K562 (cell line): Measurements from ENCODE around the gene MYLK3. TPM values are rescaled to one million over a fixed set of nuclear protein-coding genes. Genes with fewer than 3 reads are reported as not detected.
A peak's percentile ranks its signal among the peaks of the same experiment; 100 is the strongest.

Source experiments
- ATAC-seq: fragments of 200-7000 bp; cut with Tn5 transposase; 3 replicates; pipeline ENCODE4 v1.9.1; 2020; ENCODE audit warnings: moderate library complexity
- BruUV-seq: library from RNA; stranded (reverse); fragments of 400-500 nt; replicated peaks from 2 replicates; lab custom pipeline; 2021; lab: Mats Ljungman, UMichigan
- CTCF ChIA-PET: fragments of 300-600 bp; formaldehyde crosslinking; extraction: SDS; loops from one replicate; lab custom pipeline; 2021; ENCODE audit warnings: low intra/inter-chr PET ratio; lab: Yijun Ruan, JAX
- POLR2A ChIA-PET: fragments of 300-600, 350-650 bp; sonication (Branson Sonifier 250); formaldehyde crosslinking; extraction: SDS; loops from one replicate; lab custom pipeline; 2021; ENCODE audit warnings: antibody characterized with exemption, inconsistent platforms; lab: Yijun Ruan, JAX
- DNase-seq, 4 experiments: peaks; one replicate each; pipeline versions ENCODE4 v3.0.0 to v3.0.0-alpha.2; 2011 to 2018; ENCODE audit warnings: low spot score in 3 of 4, mixed read lengths in 3 of 4; ENCODE audit errors: extremely low read depth in 1 of 4
- FAIRE-seq: peaks from 2 replicates; lab custom pipeline; 2011; peaks lifted over from hg19 to GRCh38; lab: Jason Lieb, UNC
- H2AFZ ChIP-seq: 2 replicates; pipeline ENCODE4 v1.6.0; 2011; ENCODE audit warnings: low read depth, low read length, control low read depth, inconsistent platforms
- H3K27ac ChIP-seq: fragments of 200-600 bp; 3 replicates; pipeline ENCODE4 v1.8.0; 2011; ENCODE audit warnings: low read depth, mild to moderate bottlenecking, control low read depth, inconsistent platforms, low read length, moderate library complexity, mixed read lengths; ENCODE audit errors: extremely low read depth
- H3K27me3 ChIP-seq, 2 experiments: fragments of 300-600 bp in 1 of 2; 2 replicates in 1 of 2; 3 replicates in 1 of 2; pipeline versions ENCODE4 v1.6.0 to v1.8.0; 2011; ENCODE audit warnings: inconsistent platforms in 2 of 2, low read length in 2 of 2, mild to moderate bottlenecking in 1 of 2, mixed read lengths in 1 of 2, moderate library complexity in 1 of 2; ENCODE audit not compliant: control insufficient read depth in 2 of 2, insufficient read depth in 2 of 2
- H3K36me3 ChIP-seq: fragments of 300-600 bp; 3 replicates; pipeline ENCODE4 v1.8.0; 2011; ENCODE audit warnings: mild to moderate bottlenecking, low read length, inconsistent platforms; ENCODE audit not compliant: control insufficient read depth, insufficient read depth
- H3K4me1 ChIP-seq, 2 experiments: fragments of 200-600 bp in 1 of 2; replicated peaks in 1 of 2; 2 replicates in 1 of 2; 3 replicates in 1 of 2; pipeline versions ENCODE4 v1.5.1 to v1.8.0; 2011; ENCODE audit warnings: inconsistent platforms in 2 of 2, low read length in 2 of 2, mild to moderate bottlenecking in 1 of 2, mixed read lengths in 1 of 2, moderate library complexity in 1 of 2; ENCODE audit not compliant: control insufficient read depth in 2 of 2, insufficient read depth in 2 of 2
- H3K4me2 ChIP-seq: 2 replicates; pipeline ENCODE4 v1.6.1; 2011; ENCODE audit warnings: low read length, control low read depth, inconsistent platforms, mixed read lengths; ENCODE audit not compliant: insufficient read depth
- H3K4me3 ChIP-seq: fragments of 200-600 bp; sonication (generic), shearing (Covaris generic); 2 replicates; pipeline ENCODE4 v1.5.1; 2016; ENCODE audit warnings: control low read depth, inconsistent platforms
- H3K79me2 ChIP-seq: fragments of 200-600 bp; 3 replicates; pipeline ENCODE4 v1.8.0; 2011; ENCODE audit warnings: low read length, inconsistent platforms; ENCODE audit not compliant: control insufficient read depth, insufficient read depth
- H3K9ac ChIP-seq, 2 experiments: 2 replicates each; pipeline versions ENCODE4 v1.6.0 to v1.6.1; 2011; ENCODE audit warnings: low read depth in 2 of 2, low read length in 2 of 2, control low read depth in 1 of 2, inconsistent platforms in 1 of 2, mild to moderate bottlenecking in 1 of 2, mixed read lengths in 1 of 2; ENCODE audit not compliant: insufficient read depth in 1 of 2
- H3K9me1 ChIP-seq: one replicate; pipeline ENCODE4 v1.6.0; 2011; ENCODE audit warnings: inconsistent platforms, mild to moderate bottlenecking, low read length, moderate library complexity; ENCODE audit not compliant: control insufficient read depth, insufficient read depth
- H3K9me3 ChIP-seq: replicated peaks from 2 replicates; pipeline ENCODE4 v1.5.1; 2011; ENCODE audit warnings: low read depth, low read length, inconsistent platforms; ENCODE audit not compliant: control insufficient read depth, insufficient read depth
- H4K20me1 ChIP-seq: replicated peaks from 2 replicates; pipeline ENCODE4 v1.6.1; 2011; ENCODE audit warnings: low read length, inconsistent platforms, mixed read lengths; ENCODE audit not compliant: control insufficient read depth, insufficient read depth
- CXXC5 ChIP-seq: fragments of 250-450 bp; sonication (Bioruptor Pico); IDR thresholded peaks from 2 replicates; pipeline ENCODE4 v1.8.0; 2022; ENCODE audit warnings: inconsistent platforms, mild to moderate bottlenecking, moderate library complexity
- HNRNPK ChIP-seq: fragments of 200-400 bp; formaldehyde crosslinking; IDR thresholded peaks from one replicate; pipeline ENCODE4 v1.6.1; 2018; ENCODE audit warnings: mild to moderate bottlenecking, low read depth, low read length; ENCODE audit not compliant: poor library complexity, severe bottlenecking
- NR2F6 ChIP-seq: fragments of 450-650 bp; formaldehyde crosslinking; IDR thresholded peaks from 2 replicates; pipeline ENCODE4 v1.4.0; 2020; ENCODE audit warnings: mild to moderate bottlenecking
- POLR3A ChIP-seq: IDR thresholded peaks from 2 replicates; pipeline ENCODE4 v1.6.1; 2011; ENCODE audit warnings: borderline replicate concordance, mild to moderate bottlenecking, moderate library complexity; ENCODE audit not compliant: insufficient read length, insufficient read depth; ENCODE audit errors: extremely low read depth
- SETDB1 ChIP-seq: IDR thresholded peaks from one replicate; pipeline ENCODE4 v1.6.1; 2012; ENCODE audit warnings: low read length, control low read depth, inconsistent platforms
- SMARCA5 ChIP-seq: fragments of 450-650 bp; IDR thresholded peaks from 2 replicates; pipeline ENCODE4 v1.6.1; 2016
- STAT5A ChIP-seq: IDR thresholded peaks from 2 replicates; pipeline ENCODE4 v1.6.1; 2012; ENCODE audit warnings: low read length, inconsistent platforms, borderline replicate concordance
- U2AF1 ChIP-seq: fragments of 200-400 bp; formaldehyde crosslinking; optimal IDR thresholded peaks from 2 replicates; pipeline ENCODE3; 2017; ENCODE audit warnings: mild to moderate bottlenecking, low read depth, low read length, moderate library complexity
- XRCC3 ChIP-seq: fragments of 450-650 bp; IDR thresholded peaks from 2 replicates; pipeline ENCODE4 v1.6.1; 2017; ENCODE audit warnings: mild to moderate bottlenecking, moderate library complexity
- ZNF140 ChIP-seq: fragments of 250-450 bp; sonication (Bioruptor Pico); IDR thresholded peaks from 2 replicates; pipeline ENCODE4 v1.8.0; 2021; ENCODE audit warnings: moderate library complexity, mild to moderate bottlenecking, inconsistent platforms
- ZNF511 ChIP-seq: sonication (generic); formaldehyde crosslinking; IDR thresholded peaks from 2 replicates; pipeline ENCODE4 v1.8.0; 2022; ENCODE audit warnings: mild to moderate bottlenecking, missing genetic modification reagents
- ZNF551 ChIP-seq: fragments of 250-450 bp; sonication (Bioruptor Pico); IDR thresholded peaks from 2 replicates; pipeline ENCODE4 v1.5.0; 2021; ENCODE audit warnings: mild to moderate bottlenecking, moderate library complexity
- WGBS: fragments of 100-300 bp; shearing (Covaris generic); methylation state at CpG from one replicate; pipeline ENCODE4 v1.1.6; 2016; ENCODE audit warnings: low coverage, mixed read lengths; ENCODE audit not compliant: insufficient coverage; ENCODE audit errors: missing lambda C conversion rate; 5-methylcytosine and 5-hydroxymethylcytosine counted together
- in situ Hi-C: fragments of 300-500 bp; cut with MboI; formaldehyde crosslinking; loops from 4 replicates; pipeline ENCODE4 v1.15.0; 2018; ENCODE audit warnings: inconsistent platforms, mixed read lengths
- intact Hi-C: fragments of 100-400 bp; cut with micrococcal nuclease; formaldehyde crosslinking; loops from 2 replicates; pipeline ENCODE4 v1.14.2; 2022
- polyA plus RNA-seq, 8 experiments: library from polyadenylated mRNA; depleted of rRNA in 4 of 8; stranded (reverse) in 5 of 8; unstranded in 3 of 8; fragments of >200 nt; fragmentation: Nextera tagmentation in 2 of 8; fragmentation: Illumina TruSeq in 1 of 8; extraction: Ambion mirVana in 2 of 8; extraction: Trizol in 1 of 8; gene quantifications; 2 replicates each; pipeline versions ENCODE4 v1.2.1 to v1.2.3, GENCODE V29; 2011 to 2014; ENCODE audit warnings: inconsistent platforms in 1 of 8, missing spikeins in 1 of 8
- total RNA-seq, 7 experiments: library from RNA; depleted of rRNA in 6 of 7; stranded (reverse); fragments of >200 nt in 6 of 7; fragmentation: Illumina TruSeq in 2 of 7; extraction: Trizol in 2 of 7; gene quantifications; 2 replicates each; pipeline versions ENCODE4 v1.2.1 to v1.2.3, GENCODE V29; 2011 to 2021; ENCODE audit warnings: low replicate concordance in 1 of 7
- TF ChIP-seq, protein P1 (sequence below): sonication (generic); formaldehyde crosslinking; IDR thresholded peaks from 2 replicates; pipeline ENCODE4 v1.8.0; 2022; ENCODE audit warnings: mild to moderate bottlenecking, missing genetic modification reagents

The MYLK3 gene
- total and polyA plus RNA-seq, 9 of the 15 experiments (the other 6 are each of a cell fraction or from before 2014, with no cell fraction given), result 0.69 to 10.7 (median 4.7) TPM

- no TSS peak for BruUV-seq
- Histone ChIP-seq H3K4me1 (peaks cover 0 to 6% of the 10 kb centered on the region in 2 experiments; a peak in 1 of 5 replicates), H3K27ac (no peak overlapping the region), H3K79me2 (no peaks in the 10 kb centered on the region), H3K36me3 (no peaks in the 10 kb centered on the region; the same call in 2 of the 3 replicates), H3K4me3 (no peak overlapping the region), H3K27me3 (no peaks in the 10 kb centered on the region), H3K9me1 (no peaks in the 10 kb centered on the region), H3K9me3 (peaks cover 2% of the 10 kb centered on the region; the same call in 1 of the 2 replicates), H2AFZ (no peak overlapping the region), H3K9ac (no peak overlapping the region; a peak in 1 of 4 replicates), H4K20me1 (no peaks in the 10 kb centered on the region), H3K4me2 (no peak overlapping the region)
- ChIA-PET CTCF (no interaction called here), POLR2A (no interaction called here)
- intact Hi-C loops, result no loop called here
- TF ChIP-seq STAT5A (no peak), NR2F6 (CRISPR knock-in tag) (no peak)
- 52% methylated on average over 6 of the region's 7 CpGs for WGBS
- no peak for DNase-seq
- FAIRE-seq, result no peak
- ATAC-seq, result no peak
- in situ Hi-C loops, result no loop called here
Observed at GRCh38 chr16:46729326-46729995, 18.7 kb downstream of the MYLK3 start.

DNA sequence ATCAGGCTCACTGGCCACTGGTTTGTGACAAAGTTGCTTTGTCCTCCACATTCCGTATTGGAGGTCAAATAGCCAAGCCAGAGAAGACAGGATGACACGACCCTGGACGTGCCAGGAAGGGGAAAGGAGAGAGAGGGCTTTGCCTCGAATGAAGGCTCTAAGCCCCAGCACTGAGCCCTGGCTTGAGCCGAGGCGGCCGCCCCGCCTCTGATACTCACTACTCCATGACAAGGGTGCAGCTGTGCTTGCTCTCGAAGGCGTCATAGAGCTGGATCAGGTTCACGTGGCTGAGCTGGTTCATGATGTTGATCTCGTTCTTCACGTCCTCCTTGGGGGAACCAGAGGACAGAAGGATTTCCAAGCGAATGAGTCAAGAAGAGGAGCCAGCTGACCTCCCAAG, 19.3 kb downstream of the MYLK3 start:
- ChIA-PET CTCF (no interaction called here), POLR2A (interaction anchor here (0.9 kb wide), 1 partner anchor 11 kb away, joined by 3 read pairs; no protein-coding TSS in a partner anchor)
- Histone ChIP-seq H3K4me1 (peaks cover 0 to 6% of the 10 kb centered on the region in 2 experiments; a peak in 1 of 5 replicates), H3K4me2 (no peak overlapping the region), H2AFZ (no peak overlapping the region), H3K9me1 (no peaks in the 10 kb centered on the region), H3K9ac (0 out of 4 replicates have a peak overlapping the region, but pooled peaks of 1 of the 2 experiments have one; percentile 36), H4K20me1 (no peaks in the 10 kb centered on the region), H3K9me3 (peaks cover 2% of the 10 kb centered on the region; the same call in 1 of the 2 replicates), H3K27ac (no peak overlapping the region), H3K4me3 (no peak overlapping the region), H3K36me3 (no peaks in the 10 kb centered on the region; the same call in 2 of the 3 replicates), H3K79me2 (no peaks in the 10 kb centered on the region), H3K27me3 (no peaks in the 10 kb centered on the region)
- no peak for ATAC-seq
- BruUV-seq, result no TSS peak
- 53% methylated on average over 13 of the region's 14 CpGs for WGBS
- FAIRE-seq, result no peak
- no peak for DNase-seq
- in situ Hi-C loops, result no loop called here
- intact Hi-C loops, result no loop called here
- TF ChIP-seq HNRNPK (no peak), SETDB1 (no peak), ZNF551 (CRISPR knock-in tag) (no peak), XRCC3 (no peak), ZNF140 (no peak), U2AF1 (no peak), ZNF511 (CRISPR knock-in tag) (no peak), SMARCA5 (no peak), POLR3A (no peak), CXXC5 (CRISPR knock-in tag) (no peak)
- TF ChIP-seq, protein P1, sequence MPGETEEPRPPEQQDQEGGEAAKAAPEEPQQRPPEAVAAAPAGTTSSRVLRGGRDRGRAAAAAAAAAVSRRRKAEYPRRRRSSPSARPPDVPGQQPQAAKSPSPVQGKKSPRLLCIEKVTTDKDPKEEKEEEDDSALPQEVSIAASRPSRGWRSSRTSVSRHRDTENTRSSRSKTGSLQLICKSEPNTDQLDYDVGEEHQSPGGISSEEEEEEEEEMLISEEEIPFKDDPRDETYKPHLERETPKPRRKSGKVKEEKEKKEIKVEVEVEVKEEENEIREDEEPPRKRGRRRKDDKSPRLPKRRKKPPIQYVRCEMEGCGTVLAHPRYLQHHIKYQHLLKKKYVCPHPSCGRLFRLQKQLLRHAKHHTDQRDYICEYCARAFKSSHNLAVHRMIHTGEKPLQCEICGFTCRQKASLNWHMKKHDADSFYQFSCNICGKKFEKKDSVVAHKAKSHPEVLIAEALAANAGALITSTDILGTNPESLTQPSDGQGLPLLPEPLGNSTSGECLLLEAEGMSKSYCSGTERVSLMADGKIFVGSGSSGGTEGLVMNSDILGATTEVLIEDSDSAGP (CRISPR knock-in tag), result no peak
